HepG2 (cell line): Measurements from ENCODE around the gene P4HTM. TPM values are rescaled to one million over a fixed set of nuclear protein-coding genes. Genes with fewer than 3 reads are reported as not detected.
A peak's percentile ranks its signal among the peaks of the same experiment; 100 is the strongest.

Source experiments
- E2F2 ChIP-seq: sonication (generic); formaldehyde crosslinking; IDR thresholded peaks from 2 replicates; pipeline ENCODE4 v1.4.0; 2020; ENCODE audit warnings: missing genetic modification reagents, borderline replicate concordance
- FOXJ3 ChIP-seq: sonication (generic); formaldehyde crosslinking; IDR thresholded peaks from 2 replicates; pipeline ENCODE4 v1.4.0; 2020; ENCODE audit warnings: missing genetic modification reagents, mild to moderate bottlenecking, borderline replicate concordance
- GABPB1 ChIP-seq: IDR thresholded peaks from 2 replicates; pipeline ENCODE4 v1.6.1; 2016; ENCODE audit warnings: mild to moderate bottlenecking, missing genetic modification reagents, moderate library complexity, missing compliant biosample characterization
- IRF9 ChIP-seq: sonication (generic); formaldehyde crosslinking; IDR thresholded peaks from 2 replicates; pipeline ENCODE4 v1.8.0; 2022; ENCODE audit warnings: missing genetic modification reagents, mild to moderate bottlenecking, borderline replicate concordance
- MAFG ChIP-seq: sonication (generic); formaldehyde crosslinking; IDR thresholded peaks from 2 replicates; pipeline ENCODE4 v1.5.1; 2020; ENCODE audit warnings: mild to moderate bottlenecking, missing genetic modification reagents
- PATZ1 ChIP-seq: sonication (generic); formaldehyde crosslinking; IDR thresholded peaks from 2 replicates; pipeline ENCODE4 v1.4.0; 2020; ENCODE audit warnings: missing genetic modification reagents
- PITX1 ChIP-seq: sonication (generic); formaldehyde crosslinking; IDR thresholded peaks from 2 replicates; pipeline ENCODE4 v1.5.1; 2020; ENCODE audit warnings: mild to moderate bottlenecking, missing genetic modification reagents
- POGK ChIP-seq: sonication (generic); formaldehyde crosslinking; conservative IDR thresholded peaks from 2 replicates; pipeline ENCODE4 v1.8.0; 2022; ENCODE audit warnings: mild to moderate bottlenecking, moderate library complexity, missing genetic modification reagents
- STAT6 ChIP-seq: sonication (generic); formaldehyde crosslinking; IDR thresholded peaks from 2 replicates; pipeline ENCODE4 v1.4.0; 2020; ENCODE audit warnings: missing genetic modification reagents, mild to moderate bottlenecking, borderline replicate concordance
- ZNF256 ChIP-seq: sonication (generic); formaldehyde crosslinking; conservative IDR thresholded peaks from 2 replicates; pipeline ENCODE4 v1.4.0; 2020; ENCODE audit warnings: missing genetic modification reagents
- ZNF512B ChIP-seq: sonication (generic); formaldehyde crosslinking; IDR thresholded peaks from 2 replicates; pipeline ENCODE4 v1.5.1; 2020; ENCODE audit warnings: missing genetic modification reagents, mild to moderate bottlenecking, borderline replicate concordance
- ZNF552 ChIP-seq: sonication (generic); formaldehyde crosslinking; IDR thresholded peaks from 2 replicates; pipeline ENCODE4 v1.9.0; 2022; ENCODE audit warnings: missing genetic modification reagents, mild to moderate bottlenecking, borderline replicate concordance
- ZNF572 ChIP-seq: sonication (generic); formaldehyde crosslinking; IDR thresholded peaks from 2 replicates; pipeline ENCODE4 v1.5.1; 2020; ENCODE audit warnings: mild to moderate bottlenecking, missing genetic modification reagents
- ZNF746 ChIP-seq: sonication (generic); formaldehyde crosslinking; IDR thresholded peaks from 2 replicates; pipeline ENCODE4 v1.8.0; 2022; ENCODE audit warnings: mild to moderate bottlenecking, missing genetic modification reagents
- polyA plus RNA-seq, 8 experiments: library from polyadenylated mRNA; depleted of rRNA in 3 of 8; stranded (reverse) in 7 of 8; unstranded in 1 of 8; fragments of >200 nt; fragmentation: Illumina TruSeq in 4 of 8; extraction: Trizol in 4 of 8; gene quantifications; 2 replicates each; pipeline versions ENCODE4 v1.2.1 to v1.2.3, GENCODE V29; 2011 to 2016; ENCODE audit warnings: low read depth in 4 of 8, missing spikeins in 1 of 8, mixed read lengths in 1 of 8; ENCODE audit not compliant: insufficient read depth in 1 of 8
- total RNA-seq, 5 experiments: library from RNA; depleted of rRNA; stranded (reverse); fragments of >200 nt; fragmentation: Illumina TruSeq; extraction: Trizol; gene quantifications; 2 replicates each; pipeline ENCODE4 v1.2.3, GENCODE V29; 2016; ENCODE audit warnings: low read depth in 1 of 5

Gene P4HTM
- total and polyA plus RNA-seq, 2 of the 13 experiments (the other 11 are each of a cell fraction or from before 2014, with no cell fraction given) = 0.01 TPM; not detected in 1

- TF ChIP-seq POGK (peak; percentile 98), PATZ1 (CRISPR knock-in tag) (peak; percentile 65), ZNF512B (no peak; the same call in 1 of the 2 replicates), FOXJ3 (CRISPR knock-in tag) (peak; percentile 67; the same call in 1 of the 2 replicates), ZNF746 (CRISPR knock-in tag) (peak; percentile 76), ZNF552 (CRISPR knock-in tag) (0 out of 2 replicates have a peak, but pooled peaks have one; percentile 11), GABPB1 (CRISPR knock-in tag) (peak; percentile 89), IRF9 (CRISPR knock-in tag) (peak; percentile 98; the same call in 1 of the 2 replicates), ZNF256 (peak; percentile 95; the same call in 1 of the 2 replicates), E2F2 (CRISPR knock-in tag) (peak; percentile 82; the same call in 1 of the 2 replicates), PITX1 (CRISPR knock-in tag) (peak; percentile 79), MAFG (CRISPR knock-in tag) (no peak), STAT6 (CRISPR knock-in tag) (peak; percentile 91; the same call in 1 of the 2 replicates), ZNF572 (no peak)
Observed at GRCh38 chr3:49028673-49029562, 38.9 kb downstream of the P4HTM start, which contains the start of gene IMPDH2 (continued).
